ENCODE results near the gene QPCTL. TPM values are rescaled to one million over a fixed set of nuclear protein-coding genes. Genes with fewer than 3 reads are reported as not detected.

QPCTL gene
- total and polyA plus RNA-seq, 9 of the 15 experiments (the other 6 are each of a cell fraction or from before 2014, with no cell fraction given), result 0.99 to 31.3 (median 12.7) TPM

- peak; percentile 27; the same call in 1 of the 2 replicates for TF ChIP-seq TEAD4 (IDR thresholded peaks at IDR 0.05; ENCODE audit: low read length)
- no peak for TF ChIP-seq TEAD4 (CRISPR knock-in tag; IDR thresholded peaks at IDR 0.05; ENCODE audit: borderline replicate concordance)
- TF ChIP-seq, protein P1, sequence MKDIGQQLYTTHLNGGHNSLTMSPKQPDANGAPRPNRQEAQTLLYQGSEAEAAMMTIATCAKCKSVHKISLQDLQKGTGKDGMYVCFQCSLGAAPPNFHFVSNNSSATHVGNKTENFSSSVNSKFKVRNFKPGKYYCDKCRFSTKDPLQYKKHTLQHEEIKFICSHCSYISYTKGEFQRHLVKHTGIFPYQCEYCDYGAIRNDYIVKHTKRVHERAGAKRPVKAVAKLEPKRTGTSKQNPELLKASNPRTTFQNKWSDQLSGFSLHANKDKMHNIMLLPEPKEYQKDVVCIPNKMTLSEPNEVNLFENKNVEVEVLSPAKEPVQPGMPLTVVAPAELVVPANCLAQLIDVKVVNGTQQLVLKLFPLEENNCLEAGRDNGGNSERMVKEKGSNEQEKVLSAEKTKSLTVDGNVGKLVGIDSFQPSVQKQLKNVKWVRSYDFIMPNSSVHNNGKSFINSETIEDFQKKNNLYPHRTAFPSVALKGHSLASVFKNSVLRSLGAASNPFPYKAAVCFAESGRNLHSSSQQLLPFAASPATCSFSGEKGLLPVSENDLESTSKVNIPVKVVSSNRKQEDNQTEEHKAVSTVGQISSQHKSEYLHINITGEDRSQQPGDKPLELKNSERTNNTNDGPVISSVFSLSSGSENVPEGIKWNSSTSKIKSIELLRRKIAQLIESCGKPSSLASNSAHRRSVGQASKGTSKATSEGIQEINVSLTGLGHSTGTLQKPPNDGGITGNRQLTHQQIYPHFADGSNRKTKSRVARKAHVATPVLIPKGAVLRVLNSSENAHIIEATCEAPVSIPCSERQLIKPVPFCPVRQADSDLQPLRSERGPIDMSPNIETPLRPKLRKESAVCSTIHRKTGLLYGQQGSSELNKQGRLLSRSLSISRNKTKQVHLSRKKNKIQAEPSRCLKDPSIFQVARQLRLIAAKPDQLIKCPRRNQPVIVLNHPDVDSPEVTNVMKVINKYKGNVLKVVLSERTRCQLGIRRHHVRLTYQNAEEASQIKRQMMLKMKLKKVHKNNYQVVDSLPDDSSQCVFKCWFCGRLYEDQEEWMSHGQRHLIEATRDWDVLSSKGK (CRISPR knock-in tag; IDR thresholded peaks at IDR 0.05), result no peak
- peak; percentile 87 for TF ChIP-seq KLF1 (tag; IDR thresholded peaks at IDR 0.05)
- TF ChIP-seq, protein P2, sequence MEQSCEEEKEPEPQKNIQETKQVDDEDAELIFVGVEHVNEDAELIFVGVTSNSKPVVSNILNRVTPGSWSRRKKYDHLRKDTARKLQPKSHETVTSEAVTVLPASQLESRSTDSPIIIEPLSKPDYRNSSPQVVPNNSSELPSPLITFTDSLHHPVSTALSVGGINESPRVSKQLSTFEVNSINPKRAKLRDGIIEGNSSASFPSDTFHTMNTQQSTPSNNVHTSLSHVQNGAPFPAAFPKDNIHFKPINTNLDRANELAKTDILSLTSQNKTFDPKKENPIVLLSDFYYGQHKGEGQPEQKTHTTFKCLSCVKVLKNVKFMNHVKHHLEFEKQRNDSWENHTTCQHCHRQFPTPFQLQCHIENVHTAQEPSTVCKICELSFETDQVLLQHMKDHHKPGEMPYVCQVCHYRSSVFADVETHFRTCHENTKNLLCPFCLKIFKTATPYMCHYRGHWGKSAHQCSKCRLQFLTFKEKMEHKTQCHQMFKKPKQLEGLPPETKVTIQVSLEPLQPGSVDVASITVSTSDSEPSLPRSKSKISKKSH (CRISPR knock-in tag; IDR thresholded peaks at IDR 0.05), result no peak
- peak; percentile 83 for TF ChIP-seq ELF1 (tag; IDR thresholded peaks at IDR 0.05)
- TF ChIP-seq ZNF830 (CRISPR knock-in tag; IDR thresholded peaks at IDR 0.05), result no peak
- TF ChIP-seq SP1 (CRISPR knock-in tag; IDR thresholded peaks at IDR 0.05), result peak; percentile 96
- TF ChIP-seq EP300 (IDR thresholded peaks at IDR 0.05; ENCODE audit: low read length), result peak; percentile 81
- peak; percentile 91 to 93 for TF ChIP-seq RCOR1 (IDR thresholded peaks at IDR 0.05; ENCODE audit: borderline replicate concordance in 1 of 2, low read depth in 2 of 2, low read length in 2 of 2)
- TF ChIP-seq RBM15 (IDR thresholded peaks at IDR 0.05; ENCODE audit: insufficient read depth, low read length), result no peak
- peak; percentile 85 for TF ChIP-seq ZNF766 (CRISPR knock-in tag; conservative IDR thresholded peaks at IDR 0.05)
- TF ChIP-seq TAF1 (IDR thresholded peaks at IDR 0.05; ENCODE audit: control insufficient read depth, extremely low read depth, insufficient read depth, low read length, severe bottlenecking), result peak; percentile 53
- TF ChIP-seq POLR2H (tag; IDR thresholded peaks at IDR 0.05; ENCODE audit: low read depth), result peak; percentile 82
- peak in 1 of 3 experiments; percentile 83 for TF ChIP-seq YY1 (IDR thresholded peaks at IDR 0.05; ENCODE audit: borderline replicate concordance in 1 of 3, control insufficient read depth in 1 of 3, extremely low read depth in 1 of 3, insufficient read depth in 3 of 3, insufficient read length in 1 of 3, insufficient replicate concordance in 2 of 3, low read depth in 1 of 3, low read length in 2 of 3)
- TF ChIP-seq, protein P3, sequence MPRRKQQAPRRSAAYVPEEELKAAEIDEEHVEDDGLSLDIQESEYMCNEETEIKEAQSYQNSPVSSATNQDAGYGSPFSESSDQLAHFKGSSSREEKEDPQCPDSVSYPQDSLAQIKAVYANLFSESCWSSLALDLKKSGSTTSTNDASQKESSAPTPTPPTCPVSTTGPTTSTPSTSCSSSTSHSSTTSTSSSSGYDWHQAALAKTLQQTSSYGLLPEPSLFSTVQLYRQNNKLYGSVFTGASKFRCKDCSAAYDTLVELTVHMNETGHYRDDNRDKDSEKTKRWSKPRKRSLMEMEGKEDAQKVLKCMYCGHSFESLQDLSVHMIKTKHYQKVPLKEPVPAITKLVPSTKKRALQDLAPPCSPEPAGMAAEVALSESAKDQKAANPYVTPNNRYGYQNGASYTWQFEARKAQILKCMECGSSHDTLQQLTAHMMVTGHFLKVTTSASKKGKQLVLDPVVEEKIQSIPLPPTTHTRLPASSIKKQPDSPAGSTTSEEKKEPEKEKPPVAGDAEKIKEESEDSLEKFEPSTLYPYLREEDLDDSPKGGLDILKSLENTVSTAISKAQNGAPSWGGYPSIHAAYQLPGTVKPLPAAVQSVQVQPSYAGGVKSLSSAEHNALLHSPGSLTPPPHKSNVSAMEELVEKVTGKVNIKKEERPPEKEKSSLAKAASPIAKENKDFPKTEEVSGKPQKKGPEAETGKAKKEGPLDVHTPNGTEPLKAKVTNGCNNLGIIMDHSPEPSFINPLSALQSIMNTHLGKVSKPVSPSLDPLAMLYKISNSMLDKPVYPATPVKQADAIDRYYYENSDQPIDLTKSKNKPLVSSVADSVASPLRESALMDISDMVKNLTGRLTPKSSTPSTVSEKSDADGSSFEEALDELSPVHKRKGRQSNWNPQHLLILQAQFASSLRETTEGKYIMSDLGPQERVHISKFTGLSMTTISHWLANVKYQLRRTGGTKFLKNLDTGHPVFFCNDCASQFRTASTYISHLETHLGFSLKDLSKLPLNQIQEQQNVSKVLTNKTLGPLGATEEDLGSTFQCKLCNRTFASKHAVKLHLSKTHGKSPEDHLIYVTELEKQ (CRISPR knock-in tag; IDR thresholded peaks at IDR 0.05), result no peak
- no peak for TF ChIP-seq JUNB (CRISPR knock-in tag; conservative IDR thresholded peaks at IDR 0.05)
- TF ChIP-seq MIER1 (IDR thresholded peaks at IDR 0.05; ENCODE audit: low read depth), result no peak
Measured at GRCh38 chr19:45717131-45717982, 24.9 kb downstream of the QPCTL start (continued).

All from K562 (cell line).